ENCODE results near the gene UVRAG.
"Not testable (repeated sequence)": the region's sequence is repeated elsewhere in the genome, so short reads cannot be mapped to it uniquely, and the experiment has no call there.

Gene UVRAG

DNA sequence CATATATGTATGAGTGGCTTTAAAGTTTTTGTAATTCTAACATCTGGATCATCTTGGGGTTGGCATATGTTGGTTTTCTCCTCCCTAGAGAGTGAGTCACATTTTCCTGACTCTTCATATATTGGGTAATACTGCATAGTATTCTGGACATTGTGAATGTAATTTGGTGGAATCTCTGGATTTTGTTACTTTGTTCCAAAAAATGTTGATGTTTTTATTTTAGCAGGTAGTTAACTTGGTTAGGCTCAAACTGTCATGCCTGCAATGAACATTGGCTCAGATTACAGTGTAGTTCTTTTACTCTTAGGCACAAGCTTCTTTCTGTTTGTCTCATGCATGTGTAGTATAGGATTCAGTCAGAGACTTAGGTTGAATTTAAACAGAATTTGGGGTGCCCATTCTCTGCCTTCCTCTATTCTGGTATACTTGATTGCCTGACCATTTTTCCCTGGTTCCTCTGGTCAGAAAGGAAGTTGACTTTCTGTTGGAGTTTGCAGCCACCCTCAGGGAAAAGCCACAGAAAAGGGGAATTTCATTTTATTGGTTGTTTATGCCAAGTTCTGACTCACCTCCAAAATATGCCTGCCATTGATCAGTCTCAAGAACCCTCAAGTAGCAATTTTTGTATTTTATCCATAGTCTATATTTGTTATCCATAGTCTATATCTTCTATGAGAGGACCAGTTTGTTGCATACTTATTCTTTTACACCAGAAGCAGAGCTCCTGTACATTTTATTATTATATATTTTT, 151.7 kb downstream of the UVRAG start:
- DNase-seq (ENCODE audit: low read depth): no peak

DNA sequence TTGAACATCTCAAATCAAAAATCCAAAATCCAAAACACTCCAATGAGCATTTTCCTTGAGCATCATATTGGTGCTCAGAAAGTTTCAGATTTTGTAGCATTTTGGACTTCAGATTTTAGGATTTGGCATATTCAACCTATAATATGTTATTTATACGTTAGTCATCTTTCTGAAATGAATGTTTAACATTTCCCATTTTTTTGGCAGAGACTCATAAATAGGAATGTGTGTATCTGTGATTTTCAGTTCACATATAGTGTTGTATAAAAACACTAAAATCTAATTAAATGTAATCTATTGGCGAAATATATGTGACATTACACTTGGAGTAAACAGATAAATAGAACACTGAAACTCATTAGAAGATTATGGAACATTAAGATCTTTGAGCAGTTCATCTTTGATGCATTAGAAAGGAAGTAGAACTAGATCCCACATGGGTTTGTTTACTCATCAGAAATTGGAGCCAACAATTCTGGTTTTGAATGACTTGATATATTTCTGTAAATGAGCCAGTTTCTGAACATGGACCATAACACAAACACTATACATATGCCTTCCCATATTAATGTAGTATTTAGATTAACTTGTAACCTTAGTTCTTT, 153.1 kb downstream of the UVRAG start:
- no peak for DNase-seq (ENCODE audit: low read depth)

DNA sequence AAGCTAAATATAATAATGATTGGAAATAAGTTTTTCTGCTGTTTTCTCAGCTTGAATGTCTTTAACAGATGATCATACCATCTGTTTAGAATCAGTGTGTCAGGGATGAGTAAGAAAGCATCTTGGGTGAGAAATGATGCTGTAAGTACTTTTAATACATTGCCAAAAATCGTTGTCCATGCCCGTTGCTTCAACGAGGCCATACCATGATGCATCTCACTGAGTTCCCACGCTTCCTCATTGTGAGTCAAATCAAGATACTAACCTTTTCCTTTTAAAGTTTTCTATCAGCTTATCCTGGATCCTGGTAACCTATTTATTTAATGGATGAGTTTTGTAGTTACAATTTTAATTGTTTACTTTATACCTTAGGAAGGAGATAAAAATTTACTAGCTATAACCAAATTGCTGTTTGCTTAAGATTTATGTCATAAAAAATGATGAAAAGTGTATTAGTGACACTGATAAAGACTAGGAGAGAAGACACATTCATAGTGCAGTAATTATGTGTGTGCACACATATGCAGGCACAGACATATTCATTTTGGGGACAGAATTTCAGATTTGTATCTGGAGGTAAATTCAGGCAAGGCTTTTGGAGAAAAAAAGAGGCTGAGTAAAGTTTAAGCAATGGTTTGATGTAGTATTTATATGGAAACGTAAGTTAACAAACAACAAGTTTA, 154.8 kb downstream of the UVRAG start:
- no peak for DNase-seq (ENCODE audit: low read depth)

DNA sequence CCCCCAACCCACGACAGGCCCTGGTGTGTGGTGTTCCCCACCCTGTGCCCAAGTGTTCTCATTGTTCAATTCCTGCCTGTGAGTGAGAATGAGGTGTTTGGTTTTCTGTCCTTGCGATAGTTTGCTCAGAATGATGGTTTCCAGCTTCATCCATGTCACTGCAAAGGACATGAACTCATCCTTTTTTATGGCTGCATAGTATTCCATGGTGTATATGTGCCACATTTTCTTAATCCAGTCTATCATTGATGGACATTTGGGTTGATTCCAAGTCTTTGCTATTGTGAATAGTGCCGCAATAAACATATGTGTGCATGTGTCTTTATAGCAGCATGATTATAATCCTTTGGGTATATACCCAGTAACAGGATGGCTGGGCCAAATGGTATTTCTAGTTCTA, 158.7 kb downstream of the UVRAG start:
- not testable (repeated sequence) for DNase-seq (ENCODE audit: low read depth)

DNA sequence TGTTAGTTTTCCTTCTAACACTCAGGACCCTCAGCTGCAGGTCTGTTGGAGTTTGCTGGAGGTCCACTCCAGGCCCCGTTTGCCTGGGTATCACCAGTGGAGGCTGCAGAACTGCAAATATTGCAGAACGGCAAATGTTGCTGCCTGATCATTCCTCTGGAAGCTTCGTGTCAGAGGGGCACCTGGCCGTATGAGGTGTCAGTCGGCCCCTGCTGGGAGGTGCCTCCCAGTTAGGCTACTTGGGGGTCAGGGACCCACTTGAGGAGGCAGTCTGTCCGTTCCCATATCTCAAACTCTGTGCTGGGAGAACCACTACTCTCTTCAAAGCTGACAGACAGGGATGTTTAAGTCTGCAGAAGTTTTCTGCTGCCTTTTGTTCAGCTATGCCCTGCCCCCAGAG, 164.1 kb downstream of the UVRAG start:
- not testable (repeated sequence) for DNase-seq (ENCODE audit: low read depth)

DNA sequence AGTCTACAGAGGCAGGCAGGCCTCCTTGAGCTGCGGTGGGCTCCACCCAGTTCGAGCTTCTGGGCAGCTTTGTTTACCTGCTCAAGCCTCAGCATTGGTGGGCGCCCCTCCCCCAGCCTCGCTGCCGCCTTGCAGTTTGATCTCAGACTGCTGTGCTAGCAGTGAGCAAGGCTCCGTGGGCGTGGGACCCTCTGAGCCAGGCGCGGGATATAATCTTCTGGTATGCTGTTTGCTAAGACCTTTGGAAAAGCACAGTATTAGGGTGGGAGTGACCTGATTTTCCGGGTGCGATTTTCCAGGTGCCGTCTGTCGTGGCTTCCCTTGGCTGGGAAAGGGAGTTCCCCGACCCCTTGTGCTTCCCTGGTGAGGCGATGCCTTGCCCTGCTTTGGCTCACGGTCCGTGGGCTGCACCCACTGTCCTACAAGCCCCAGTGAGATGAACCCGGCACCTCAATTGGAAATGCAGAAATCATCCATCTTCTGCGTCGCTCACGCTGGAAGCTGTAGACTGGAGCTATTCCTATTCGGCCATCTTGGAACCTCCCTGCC, 164.5 kb downstream of the UVRAG start:
- DNase-seq (ENCODE audit: low read depth): not testable (repeated sequence)

DNA sequence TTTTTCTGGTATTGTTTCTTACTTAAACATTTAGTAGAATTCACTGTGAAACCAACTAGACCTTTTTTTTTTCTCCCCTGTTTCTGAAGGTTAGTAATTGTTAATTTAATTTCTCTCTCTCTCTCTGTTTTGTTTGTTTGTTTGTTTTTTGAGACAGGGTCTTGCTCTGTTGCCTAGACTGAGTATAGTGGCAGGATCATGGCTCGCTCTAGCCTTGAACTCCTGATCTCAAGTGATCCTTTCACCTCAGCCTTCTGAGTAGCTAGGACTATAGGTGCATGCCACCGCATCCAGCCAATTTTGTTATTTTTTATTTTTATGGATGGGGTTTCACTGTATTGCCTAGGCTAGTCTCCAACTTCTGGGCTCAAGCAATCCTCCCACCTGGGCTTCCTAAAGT, 165.0 kb downstream of the UVRAG start:
- no peak for DNase-seq (ENCODE audit: low read depth)

DNA sequence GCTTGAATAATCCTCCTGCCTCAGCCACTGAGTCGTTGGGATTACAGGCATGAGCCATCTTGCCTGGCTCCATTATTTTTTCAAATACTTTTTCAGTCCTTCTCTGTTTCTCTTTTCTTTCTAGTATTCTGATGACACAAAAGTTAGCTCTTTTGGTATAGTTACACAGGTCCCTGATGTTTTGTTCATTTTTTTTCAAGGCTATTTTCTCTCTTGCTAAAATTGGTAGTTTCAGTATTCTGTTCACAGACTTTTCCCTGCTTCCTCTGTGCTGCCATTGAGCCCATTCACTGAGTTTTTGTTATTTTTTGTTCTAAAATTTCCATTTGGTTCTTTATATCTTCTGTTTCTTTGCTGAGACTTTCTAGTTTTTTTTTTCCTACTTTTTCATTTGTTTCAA, 166.5 kb downstream of the UVRAG start:
- DNase-seq (ENCODE audit: low read depth): no peak

DNA sequence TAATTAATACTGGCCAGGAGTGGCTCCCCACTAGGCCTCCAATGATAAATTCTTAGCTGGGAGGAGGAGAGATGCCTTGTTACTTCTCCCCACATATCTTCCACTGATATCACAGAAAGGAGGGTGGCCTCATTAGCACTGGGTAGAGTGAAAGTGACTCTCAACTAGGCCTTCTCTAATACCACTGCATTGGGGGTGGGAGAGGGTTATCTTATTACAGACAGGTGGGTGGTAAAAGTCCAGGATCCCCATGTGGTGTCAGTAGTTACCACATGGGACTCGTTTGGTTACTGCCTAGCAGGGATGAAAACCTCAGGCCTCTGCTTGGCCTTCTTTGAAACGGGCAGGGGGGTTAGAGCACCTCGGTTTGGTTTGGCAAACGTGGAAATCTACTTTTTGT, 167.3 kb downstream of the UVRAG start:
- no peak for DNase-seq (ENCODE audit: low read depth)

DNA sequence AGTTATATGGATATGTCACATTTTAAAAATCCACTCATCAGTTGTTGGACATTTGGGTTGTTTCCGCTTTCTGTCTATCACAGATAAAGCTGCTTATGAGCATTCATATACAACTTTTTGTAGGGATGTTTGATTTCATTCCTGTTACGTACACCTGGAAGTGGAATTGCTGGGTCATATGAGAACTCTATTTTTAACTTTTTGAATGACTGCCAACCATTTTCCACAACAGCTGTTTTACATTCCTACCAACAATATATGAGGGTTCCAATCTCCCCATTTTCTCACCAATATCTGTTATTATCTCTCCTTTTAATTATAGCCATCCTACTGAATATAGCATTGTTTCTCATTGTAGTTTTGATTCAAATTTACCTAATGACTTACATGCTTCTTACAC, 172.0 kb downstream of the UVRAG start:
- DNase-seq (ENCODE audit: low read depth): no peak

DNA sequence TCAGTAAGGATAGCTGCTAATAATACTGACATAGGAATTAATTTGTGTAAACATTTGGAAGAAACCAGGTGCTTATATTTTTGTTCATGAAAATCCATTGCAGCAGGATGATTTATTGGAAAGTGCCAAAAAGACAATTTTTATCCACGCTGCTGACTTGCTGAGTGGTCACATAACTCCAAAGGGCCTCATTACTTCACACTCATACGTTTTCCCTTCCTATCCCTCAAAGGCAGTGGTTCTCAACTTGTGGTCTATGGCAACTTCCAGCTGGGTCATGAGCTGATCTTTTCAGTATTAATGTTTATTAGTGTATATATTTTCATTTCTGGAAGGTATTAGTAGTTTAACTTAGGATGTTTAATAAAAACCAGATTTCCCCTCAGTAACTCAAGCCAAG, 178.1 kb downstream of the UVRAG start:
- DNase-seq (ENCODE audit: low read depth): no peak

DNA sequence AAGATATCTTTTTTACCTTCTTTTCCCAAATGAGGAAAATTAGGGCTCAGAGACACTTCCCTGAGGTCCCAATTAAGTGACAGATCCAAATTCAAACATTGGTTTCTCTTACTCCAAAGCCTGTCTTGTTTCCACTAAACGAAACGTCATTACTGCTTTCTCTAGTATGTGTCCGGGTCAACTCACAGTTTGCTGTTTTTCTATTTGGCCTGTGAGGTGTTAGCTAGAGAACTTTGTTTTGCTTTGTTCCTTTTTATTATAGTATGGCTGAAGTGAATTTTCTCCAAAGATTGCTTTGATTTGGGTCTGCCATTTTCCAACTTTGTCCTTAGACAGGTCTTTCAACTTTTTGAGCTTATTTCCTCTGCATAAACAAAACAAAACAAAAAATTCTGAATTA, 179.6 kb downstream of the UVRAG start:
- no peak for DNase-seq (ENCODE audit: low read depth)

DNA sequence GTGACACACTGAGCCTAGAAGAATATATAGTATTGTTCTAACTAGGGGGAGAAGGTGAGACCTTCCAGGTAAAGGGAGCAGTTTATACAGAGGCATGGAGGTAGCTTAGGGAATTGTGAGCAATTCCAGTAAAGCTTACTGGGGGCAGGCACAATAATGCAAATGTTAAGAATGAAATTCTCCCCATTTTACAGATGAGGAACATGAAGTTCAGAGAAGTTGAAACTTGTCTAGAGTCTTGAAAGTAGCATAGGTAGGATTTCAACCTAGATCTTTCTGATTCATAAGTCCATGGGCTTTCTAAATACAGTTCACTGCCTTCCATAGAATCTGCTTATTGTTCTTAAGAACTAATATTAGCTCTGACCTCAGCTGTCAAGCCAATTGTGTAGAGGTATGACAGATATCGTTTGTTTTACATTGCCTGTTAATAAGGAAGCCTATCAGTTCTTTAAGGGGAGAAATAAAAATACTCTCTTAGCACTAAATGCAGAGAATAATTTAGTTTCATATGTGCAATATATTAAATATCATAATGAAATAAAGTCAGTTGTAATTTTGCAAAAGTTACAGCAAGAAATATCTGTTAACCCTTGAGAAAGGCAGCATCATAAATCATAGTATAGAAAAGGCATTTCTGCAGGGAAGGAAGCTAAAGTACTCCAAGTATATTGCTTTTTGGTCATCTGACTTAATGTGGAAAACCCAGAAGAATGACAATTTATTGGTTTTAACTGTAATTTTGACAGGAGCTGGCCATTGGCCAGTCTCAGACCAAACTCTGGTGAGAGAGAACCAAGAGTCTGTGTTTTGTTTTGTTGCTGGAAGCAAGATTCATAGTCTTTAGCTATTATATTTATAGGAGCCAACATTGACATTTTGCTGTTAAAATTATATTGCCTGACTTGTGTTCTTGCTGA, 181.8 kb downstream of the UVRAG start:
- no peak for DNase-seq (ENCODE audit: low read depth)

DNA sequence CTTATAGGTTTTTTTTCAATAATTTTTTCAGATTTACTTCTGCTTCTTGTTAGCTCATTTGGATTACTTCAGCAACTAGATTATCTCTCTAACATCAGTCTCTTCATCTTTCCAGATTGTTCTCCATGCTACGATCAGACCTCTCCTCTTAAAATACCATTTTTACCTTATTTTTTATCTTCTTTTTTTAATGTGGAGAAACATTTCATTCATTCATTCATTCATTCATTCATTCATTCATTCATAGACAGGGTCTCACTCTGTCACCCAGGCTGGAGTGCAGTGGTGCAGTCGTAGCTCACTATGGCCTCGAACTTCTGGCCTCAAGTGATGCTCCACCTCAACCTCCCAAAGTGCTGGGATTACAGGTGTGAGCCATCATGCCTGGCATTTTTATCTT, 189.4 kb downstream of the UVRAG start:
- no peak for DNase-seq (ENCODE audit: low read depth)

DNA sequence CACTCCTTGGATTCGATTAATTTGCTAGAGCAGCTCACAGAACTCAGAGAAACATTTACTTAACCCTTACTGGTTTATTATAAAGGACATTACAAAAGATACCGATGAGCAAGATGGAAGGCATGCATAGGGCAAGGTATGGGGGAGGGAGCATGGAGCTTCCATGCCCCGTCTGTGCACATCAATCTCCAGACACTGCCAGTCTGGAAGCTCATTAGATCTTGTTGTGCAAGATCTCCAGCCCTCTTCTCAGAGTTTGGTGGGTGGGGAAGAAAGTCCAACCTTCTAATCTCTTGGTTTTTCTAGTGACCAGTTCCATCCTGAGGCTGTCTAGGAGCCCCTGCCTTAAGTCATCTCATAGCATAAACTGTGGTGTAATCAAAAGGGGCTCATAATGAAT, 190.7 kb downstream of the UVRAG start:
- no peak for DNase-seq (ENCODE audit: low read depth)

DNA sequence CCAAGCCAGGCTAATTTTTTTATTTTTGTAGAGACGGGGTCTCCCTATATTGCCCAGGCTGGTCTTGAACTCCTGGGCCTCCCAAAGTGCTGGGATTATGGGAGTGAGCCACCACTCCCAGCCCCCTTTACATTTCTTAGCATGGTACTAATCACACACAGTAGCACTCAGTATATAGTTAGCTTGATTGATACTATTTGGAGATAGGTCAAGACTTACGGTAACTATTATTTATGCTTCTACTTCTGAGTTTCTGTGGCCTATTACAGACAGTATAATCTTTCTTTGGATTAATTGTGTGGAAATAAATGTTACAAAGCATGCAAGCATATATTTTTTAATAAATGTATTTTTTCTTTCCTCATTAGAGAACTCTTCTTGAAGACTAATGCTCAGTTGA, 192.2 kb downstream of the UVRAG start:
- no peak for DNase-seq (ENCODE audit: low read depth)

DNA sequence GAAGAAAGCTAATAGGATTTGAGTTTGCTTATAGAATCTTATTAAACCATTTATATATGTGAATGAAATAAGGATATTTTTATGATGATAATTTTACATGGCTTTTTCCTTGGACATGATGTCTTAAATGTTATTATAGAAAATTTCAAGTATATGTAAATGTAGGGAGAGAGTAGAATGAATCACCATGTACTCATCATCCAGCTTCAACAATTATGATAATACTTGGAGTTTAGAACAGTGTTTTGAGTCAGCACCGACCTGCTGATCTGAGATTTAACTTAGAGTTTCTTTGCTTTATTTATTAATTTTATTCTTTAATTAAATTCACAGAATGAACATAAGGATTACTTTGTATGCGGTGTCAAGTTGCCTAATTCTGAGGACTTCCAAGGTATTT, 193.5 kb downstream of the UVRAG start:
- no peak for DNase-seq (ENCODE audit: low read depth)

DNA sequence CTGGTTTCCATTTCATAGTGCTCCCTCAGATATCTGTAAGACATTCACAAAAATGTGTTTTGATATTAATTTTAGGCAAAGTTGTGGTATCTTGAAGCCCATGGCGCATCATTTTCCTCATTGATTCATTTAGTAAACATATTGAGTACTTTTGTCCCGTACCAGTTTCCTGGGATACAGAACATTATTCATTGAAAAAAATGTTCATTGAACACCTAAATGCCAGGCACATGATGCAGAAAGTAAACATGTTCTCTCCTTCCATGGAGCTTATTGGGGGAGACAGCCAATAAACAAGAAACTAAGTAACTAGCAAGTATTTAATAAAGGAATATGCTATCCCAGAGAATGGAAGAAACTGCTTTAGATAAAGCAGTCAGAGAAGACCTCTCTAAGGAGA, 195.0 kb downstream of the UVRAG start:
- DNase-seq (ENCODE audit: low read depth): no peak

DNA sequence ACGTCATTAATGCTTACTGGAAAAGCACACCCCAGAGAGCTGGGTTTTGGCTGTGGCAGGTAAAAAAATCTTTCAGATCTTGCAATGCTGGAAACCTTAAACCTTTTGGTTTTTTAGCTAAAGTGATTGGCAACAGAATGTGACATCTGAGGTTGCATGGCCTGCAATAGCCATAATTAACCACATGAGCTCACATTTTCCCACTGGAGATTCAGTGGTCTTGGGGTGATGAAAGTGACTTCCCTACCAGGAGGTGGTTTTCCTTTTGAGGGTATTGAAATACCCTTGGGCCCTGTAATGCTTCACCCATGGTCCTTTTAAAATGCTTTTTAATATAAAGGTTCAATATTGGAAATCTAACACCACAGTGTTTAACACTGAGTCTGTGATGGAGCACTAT, 198.5 kb downstream of the UVRAG start:
- no peak for DNase-seq (ENCODE audit: low read depth)

DNA sequence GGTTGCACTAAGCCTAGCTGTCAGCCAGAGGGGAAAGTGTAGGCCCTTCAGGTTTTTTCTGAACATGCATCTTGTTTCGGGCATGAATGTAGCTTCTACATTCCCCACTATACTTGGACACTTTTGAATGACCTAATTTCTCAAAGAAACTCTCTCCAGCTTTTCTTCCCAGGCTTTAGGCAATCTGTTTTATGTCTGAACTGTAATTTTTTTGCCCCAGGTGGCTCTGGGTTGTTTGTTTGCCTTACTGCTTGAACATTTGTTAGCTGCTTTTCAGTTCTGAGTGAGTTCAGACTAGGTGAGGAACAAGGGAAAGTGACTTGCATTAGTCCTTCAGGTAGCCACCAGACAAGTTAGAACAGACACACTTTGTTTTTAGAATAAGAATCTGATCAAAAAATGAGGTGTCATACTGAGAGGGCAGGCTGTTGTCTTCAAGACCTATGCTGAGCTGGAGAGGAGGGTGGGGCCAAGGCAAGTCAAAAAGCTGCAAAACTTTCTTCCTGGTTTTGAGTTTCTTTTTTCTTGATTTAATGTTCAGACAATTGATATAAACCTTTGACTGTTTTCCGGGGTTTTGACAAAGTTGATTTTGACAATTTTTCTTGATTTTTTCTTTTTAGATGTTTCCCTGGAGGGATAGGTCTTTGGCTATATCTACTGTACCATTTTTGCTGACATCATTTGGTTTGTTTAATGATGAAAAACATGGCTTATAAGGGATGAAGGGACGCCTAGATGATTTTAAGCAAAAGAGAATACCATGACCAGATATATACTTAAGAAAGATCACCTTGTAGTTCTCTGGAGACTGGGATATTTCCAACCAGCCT, 208.4 kb downstream of the UVRAG start:
- DNase-seq (ENCODE audit: low read depth): no peak

DNA sequence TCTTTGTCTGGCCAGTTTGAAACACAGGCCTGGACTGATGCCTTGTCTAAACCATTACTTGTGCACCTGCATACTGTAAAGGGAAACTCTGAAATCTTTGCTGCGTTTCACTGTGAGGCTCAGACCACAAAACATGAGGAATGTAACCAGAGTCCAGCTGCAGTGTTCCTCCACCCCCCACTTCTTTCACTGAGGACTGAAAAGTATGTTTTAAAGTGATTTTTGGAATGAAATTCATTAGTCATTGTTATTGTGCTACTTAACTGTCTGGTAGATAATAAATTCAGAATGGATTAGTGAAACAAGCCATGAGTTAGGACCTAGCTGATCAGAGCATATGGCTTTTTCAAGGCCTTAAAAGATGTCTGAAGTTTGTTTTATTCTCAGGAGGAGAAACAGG, 210.1 kb downstream of the UVRAG start:
- DNase-seq (ENCODE audit: low read depth): no peak

All from activated T-helper 1 cell treated with Interleukin-2 at 50 U/mL for 16 hours (primary cell).